Colonic mucosa (tissue), 4 donors: Measurements from ENCODE around the gene ZNF784. TPM values are rescaled to one million over a fixed set of nuclear protein-coding genes. Genes with fewer than 3 reads are reported as not detected.

ENCODE experiments used
- DNase-seq: peaks from one replicate; pipeline ENCODE4 v3.0.0-alpha.2; 2020
- H3K27ac ChIP-seq: fragments of 200-600 bp; one replicate; pipeline ENCODE4 v1.8.0; 2021
- H3K27me3 ChIP-seq: fragments of 200-600 bp; one replicate; pipeline ENCODE4 v1.8.0; 2021
- H3K36me3 ChIP-seq: fragments of 200-600 bp; one replicate; pipeline ENCODE4 v1.8.0; 2021
- H3K4me1 ChIP-seq: fragments of 200-600 bp; one replicate; pipeline ENCODE4 v1.8.0; 2021; ENCODE audit warnings: mild to moderate bottlenecking
- H3K4me3 ChIP-seq: fragments of 200-600 bp; one replicate; pipeline ENCODE4 v1.8.0; 2021
- H3K9ac ChIP-seq, 2 donors: one replicate each; pipeline ENCODE4 v1.7.0; 2013; ENCODE audit warnings: control low read depth in 2 of 2, low read depth in 2 of 2, low read length in 2 of 2
- H3K9me3 ChIP-seq: fragments of 200-600 bp; one replicate; pipeline ENCODE4 v1.8.0; 2021
- intact Hi-C: fragments of 100-400 bp; cut with DNase I; formaldehyde crosslinking; loops from one replicate; pipeline ENCODE4 v1.14.1; 2022
- total RNA-seq, 2 donors: library from RNA; stranded (reverse); fragmentation: NEBNext Ultra II Directional in 1 of 2; extraction: Animal tissue kit (Norgen Biotek cat#: 25700) in 1 of 2; gene quantifications; one replicate each; pipeline ENCODE4 v1.2.1, GENCODE V29; 2021
- TF ChIP-seq, protein P1 (sequence below): fragments of 200-600 bp; IDR thresholded peaks from one replicate; pipeline ENCODE4 v1.8.0; 2022; ENCODE audit warnings: antibody characterized with exemption, mild to moderate bottlenecking
- donor health status: healthy.
- donor health status: DM: no; HTN: no; CAD: no.
- donor health status: DM: no; HTN: no; CAD: no.

ZNF784 gene
- total RNA-seq, 2 donors from 2014 or later, result 9.9 to 10.2 TPM

DNA sequence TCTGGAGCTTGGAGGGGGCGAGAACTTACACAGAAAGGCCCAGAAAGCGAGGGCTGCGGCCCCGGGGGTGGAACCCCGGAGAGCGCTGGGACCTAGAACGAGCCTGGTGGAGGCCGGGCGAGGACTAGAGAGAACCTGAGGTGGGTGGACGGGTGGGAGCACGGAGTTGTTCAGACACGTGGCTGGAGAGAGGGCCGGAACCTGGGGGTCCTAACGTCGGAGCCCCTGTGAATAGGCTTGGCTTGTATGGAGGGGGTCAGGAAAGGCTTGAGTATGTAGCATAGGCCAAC, 19.5 kb upstream of the ZNF784 start:
- H3K27ac ChIP-seq, result peak overlapping the region; percentile 76

DNA sequence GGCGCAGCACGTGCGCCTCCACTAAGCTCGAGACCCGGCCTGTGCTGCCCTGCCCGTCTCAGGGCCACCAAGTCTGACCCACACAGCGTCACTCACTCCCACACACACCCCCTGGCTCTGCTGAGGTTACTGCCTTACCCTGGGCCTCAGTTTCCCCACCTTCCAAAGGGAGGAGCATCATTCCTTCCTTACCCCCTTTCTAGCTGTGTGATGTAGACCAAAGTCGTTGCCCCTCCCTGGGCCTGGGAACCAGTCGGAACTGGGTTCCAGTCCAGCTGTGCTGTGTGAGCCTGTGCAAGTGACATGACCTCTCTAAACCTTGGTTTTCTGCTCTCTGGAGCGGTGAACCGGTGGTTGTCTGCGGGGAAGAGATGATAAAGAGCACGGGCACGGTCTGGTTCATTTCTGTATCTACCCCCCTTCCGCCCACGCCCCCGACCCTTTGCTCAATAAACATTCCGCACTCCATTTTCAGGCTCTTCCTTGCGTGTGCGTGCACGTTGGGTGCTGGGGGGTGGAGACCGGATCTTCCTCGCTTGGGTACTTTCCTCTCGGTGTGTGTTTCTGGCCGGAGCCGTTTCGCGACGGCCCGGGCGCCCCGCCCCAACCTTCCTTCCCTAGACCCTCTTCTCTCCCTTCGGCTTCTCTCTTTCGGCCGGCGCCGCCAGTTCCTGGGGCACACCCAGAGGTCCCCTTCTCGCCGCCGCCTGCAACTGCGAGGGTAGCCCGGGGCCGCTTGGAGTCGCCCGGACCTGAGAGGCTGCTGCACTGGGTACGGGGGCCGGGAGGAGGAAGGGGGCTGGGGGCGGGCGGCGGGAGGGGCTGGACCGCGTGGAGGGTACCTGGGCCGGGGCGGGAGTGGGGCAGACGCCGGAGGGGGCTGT, 18.9 kb upstream of the ZNF784 start, which contains the start of gene ZNF581:
TSS of gene ZNF581 (plus strand) at position 647 of the 884 bp plus-strand sequence. CDS start 923 bp downstream, outside the sequence.
- Histone ChIP-seq H3K27ac (peak within 1 kb of the TSS; percentile 76), H3K9me3 (no peaks in the 10 kb centered on the region), H3K9ac (peak within 1 kb of the TSS; percentile 78 to 84), H3K36me3 (no peaks in the 10 kb centered on the region), H3K27me3 (no peaks in the 10 kb centered on the region), H3K4me1 (peaks cover 34% of the 10 kb centered on the region), H3K4me3 (peak within 1 kb of the TSS; percentile 81)
- intact Hi-C loops, result no loop called here
- DNase-seq, result peak; percentile 80
- TF ChIP-seq, protein P1, sequence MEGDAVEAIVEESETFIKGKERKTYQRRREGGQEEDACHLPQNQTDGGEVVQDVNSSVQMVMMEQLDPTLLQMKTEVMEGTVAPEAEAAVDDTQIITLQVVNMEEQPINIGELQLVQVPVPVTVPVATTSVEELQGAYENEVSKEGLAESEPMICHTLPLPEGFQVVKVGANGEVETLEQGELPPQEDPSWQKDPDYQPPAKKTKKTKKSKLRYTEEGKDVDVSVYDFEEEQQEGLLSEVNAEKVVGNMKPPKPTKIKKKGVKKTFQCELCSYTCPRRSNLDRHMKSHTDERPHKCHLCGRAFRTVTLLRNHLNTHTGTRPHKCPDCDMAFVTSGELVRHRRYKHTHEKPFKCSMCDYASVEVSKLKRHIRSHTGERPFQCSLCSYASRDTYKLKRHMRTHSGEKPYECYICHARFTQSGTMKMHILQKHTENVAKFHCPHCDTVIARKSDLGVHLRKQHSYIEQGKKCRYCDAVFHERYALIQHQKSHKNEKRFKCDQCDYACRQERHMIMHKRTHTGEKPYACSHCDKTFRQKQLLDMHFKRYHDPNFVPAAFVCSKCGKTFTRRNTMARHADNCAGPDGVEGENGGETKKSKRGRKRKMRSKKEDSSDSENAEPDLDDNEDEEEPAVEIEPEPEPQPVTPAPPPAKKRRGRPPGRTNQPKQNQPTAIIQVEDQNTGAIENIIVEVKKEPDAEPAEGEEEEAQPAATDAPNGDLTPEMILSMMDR, result no peak

More for the DNA sequence above, 19.5 kb upstream of the ZNF784 start:
- Histone ChIP-seq H3K4me1 (peaks cover 34% of the 10 kb centered on the region), H3K9ac (peak overlapping the region; percentile 78 to 84), H3K9me3 (no peaks in the 10 kb centered on the region), H3K27me3 (no peaks in the 10 kb centered on the region), H3K36me3 (no peaks in the 10 kb centered on the region), H3K4me3 (peak overlapping the region; percentile 81)
- intact Hi-C loops, result no loop called here
- no peak for DNase-seq
- TF ChIP-seq, protein P1, result no peak

DNA sequence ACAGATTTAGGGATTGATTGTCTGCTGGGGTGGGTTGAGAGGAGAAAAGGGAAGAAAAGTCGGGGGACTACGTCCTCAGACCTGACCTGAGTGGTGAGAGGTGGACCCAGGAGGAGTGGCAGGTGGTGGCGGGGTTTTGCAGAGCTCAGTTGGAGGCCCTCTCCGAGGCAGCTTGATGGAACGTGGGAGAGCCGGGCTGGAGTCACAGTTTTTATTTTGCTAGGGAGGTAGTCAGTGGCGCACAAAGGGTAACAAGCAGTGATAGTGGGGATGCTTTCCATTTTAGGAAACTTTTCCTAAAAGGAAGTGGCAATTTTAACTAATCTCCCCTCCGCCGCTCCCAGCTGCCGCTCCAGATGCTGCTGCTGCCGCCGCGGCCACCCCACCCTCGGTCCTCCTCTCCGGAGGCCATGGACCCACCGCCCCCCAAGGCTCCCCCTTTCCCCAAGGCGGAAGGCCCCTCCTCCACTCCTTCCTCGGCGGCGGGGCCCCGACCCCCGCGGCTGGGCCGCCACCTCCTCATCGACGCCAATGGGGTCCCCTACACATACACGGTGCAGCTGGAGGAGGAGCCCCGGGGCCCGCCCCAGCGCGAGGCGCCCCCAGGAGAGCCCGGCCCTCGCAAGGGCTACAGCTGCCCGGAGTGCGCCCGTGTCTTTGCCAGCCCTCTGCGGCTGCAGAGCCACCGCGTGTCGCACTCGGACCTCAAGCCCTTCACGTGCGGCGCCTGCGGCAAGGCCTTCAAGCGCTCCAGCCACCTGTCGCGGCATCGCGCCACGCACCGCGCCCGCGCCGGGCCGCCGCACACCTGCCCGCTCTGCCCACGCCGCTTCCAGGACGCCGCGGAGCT, 18.0 kb upstream of the ZNF784 start:
- Histone ChIP-seq H3K27me3 (no peaks in the 10 kb centered on the region), H3K4me1 (peaks cover 30% of the 10 kb centered on the region), H3K9me3 (no peaks in the 10 kb centered on the region), H3K4me3 (peak overlapping the region; percentile 81), H3K9ac (peak overlapping the region; percentile 78 to 84), H3K36me3 (no peaks in the 10 kb centered on the region), H3K27ac (peak overlapping the region; percentile 82)
- intact Hi-C loops, result no loop called here
- TF ChIP-seq, protein P1, result no peak
- DNase-seq, result peak; percentile 57

DNA sequence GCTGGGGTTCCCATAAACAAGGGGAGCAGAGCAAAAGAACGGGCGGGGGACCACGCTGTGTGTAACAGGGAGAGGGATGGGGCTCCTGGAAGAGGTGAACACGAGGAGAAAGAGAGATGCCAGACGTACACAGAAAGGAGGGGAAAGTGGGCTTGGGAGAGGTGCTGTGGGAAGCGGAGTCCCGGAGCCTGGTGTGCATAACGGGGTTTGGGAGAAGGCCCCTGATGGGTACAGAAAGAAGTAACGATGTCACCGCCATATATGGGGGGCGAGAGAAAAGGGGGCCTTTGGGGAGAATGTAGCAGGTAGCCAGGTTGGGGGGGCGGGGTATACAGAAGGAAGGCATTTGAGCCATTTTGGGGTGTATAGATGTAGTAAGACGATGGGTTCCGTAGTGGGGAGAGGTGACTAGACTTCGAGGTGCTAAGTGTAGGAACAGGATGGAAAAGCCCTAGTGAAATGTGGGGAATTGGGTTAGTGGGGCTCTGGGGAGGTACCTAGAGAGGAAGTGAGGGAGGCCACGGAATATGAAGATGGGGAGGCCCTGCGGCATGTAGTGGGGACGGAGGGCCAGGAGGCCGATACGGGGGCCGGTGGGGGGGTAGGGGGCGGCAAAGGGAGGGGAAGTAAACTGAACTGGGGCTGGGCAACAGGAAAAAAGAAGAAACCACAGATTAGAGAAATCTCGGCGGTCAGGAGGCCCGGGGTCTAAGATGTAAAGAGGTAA, 17.2 kb upstream of the ZNF784 start:
- no peaks in the 10 kb centered on the region for H3K9me3 ChIP-seq
- H3K27me3 ChIP-seq, result no peaks in the 10 kb centered on the region
- H3K36me3 ChIP-seq, result no peaks in the 10 kb centered on the region
- intact Hi-C loops, result no loop called here
- H3K4me1 ChIP-seq, result peaks cover 30% of the 10 kb centered on the region
- peak overlapping the region; percentile 82 for H3K27ac ChIP-seq
- no peak for DNase-seq
- H3K9ac ChIP-seq, result peak overlapping the region; percentile 66 to 86
- TF ChIP-seq, protein P1, result no peak
- H3K4me3 ChIP-seq, result peak overlapping the region; percentile 81
